NT2/D1 (cell line): Measurements from ENCODE around the gene ULK4.

ENCODE experiments used
- DNase-seq: peaks from one replicate; pipeline ENCODE4 v3.0.0-alpha.2; 2011; ENCODE audit warnings: low read depth, low spot score
- H3K27me3 ChIP-seq: 2 replicates; pipeline ENCODE4 v1.6.0; 2011; ENCODE audit warnings: mild to moderate bottlenecking; ENCODE audit not compliant: insufficient read length, insufficient read depth
- H3K36me3 ChIP-seq: 2 replicates; pipeline ENCODE4 v1.6.1; 2011; ENCODE audit warnings: mild to moderate bottlenecking, low read length, mixed read lengths; ENCODE audit not compliant: insufficient read depth, insufficient read length
- H3K4me1 ChIP-seq: 2 replicates; pipeline ENCODE4 v1.5.1; 2011; ENCODE audit not compliant: insufficient read depth, insufficient read length
- H3K4me3 ChIP-seq: 2 replicates; pipeline ENCODE4 v1.5.1; 2011; ENCODE audit warnings: low read depth; ENCODE audit not compliant: insufficient read length
- H3K9ac ChIP-seq: 2 replicates; pipeline ENCODE4 v1.6.0; 2011; ENCODE audit warnings: low read depth; ENCODE audit not compliant: insufficient read length
- H3K9me3 ChIP-seq: 2 replicates; pipeline ENCODE4 v1.5.1; 2011; ENCODE audit warnings: mild to moderate bottlenecking, low read length; ENCODE audit not compliant: insufficient read depth
- SUZ12 ChIP-seq: IDR thresholded peaks from 2 replicates; pipeline ENCODE4 v1.6.1; 2011; ENCODE audit not compliant: insufficient read length, insufficient read depth; ENCODE audit errors: extremely low read depth
- YY1 ChIP-seq: IDR thresholded peaks from 2 replicates; pipeline ENCODE4 v1.6.1; 2011; ENCODE audit not compliant: insufficient read length, insufficient read depth
- ZNF274 ChIP-seq: IDR thresholded peaks from 2 replicates; pipeline ENCODE4 v1.6.1; 2011; ENCODE audit warnings: mild to moderate bottlenecking, low read depth, low read length

ULK4 gene

DNA sequence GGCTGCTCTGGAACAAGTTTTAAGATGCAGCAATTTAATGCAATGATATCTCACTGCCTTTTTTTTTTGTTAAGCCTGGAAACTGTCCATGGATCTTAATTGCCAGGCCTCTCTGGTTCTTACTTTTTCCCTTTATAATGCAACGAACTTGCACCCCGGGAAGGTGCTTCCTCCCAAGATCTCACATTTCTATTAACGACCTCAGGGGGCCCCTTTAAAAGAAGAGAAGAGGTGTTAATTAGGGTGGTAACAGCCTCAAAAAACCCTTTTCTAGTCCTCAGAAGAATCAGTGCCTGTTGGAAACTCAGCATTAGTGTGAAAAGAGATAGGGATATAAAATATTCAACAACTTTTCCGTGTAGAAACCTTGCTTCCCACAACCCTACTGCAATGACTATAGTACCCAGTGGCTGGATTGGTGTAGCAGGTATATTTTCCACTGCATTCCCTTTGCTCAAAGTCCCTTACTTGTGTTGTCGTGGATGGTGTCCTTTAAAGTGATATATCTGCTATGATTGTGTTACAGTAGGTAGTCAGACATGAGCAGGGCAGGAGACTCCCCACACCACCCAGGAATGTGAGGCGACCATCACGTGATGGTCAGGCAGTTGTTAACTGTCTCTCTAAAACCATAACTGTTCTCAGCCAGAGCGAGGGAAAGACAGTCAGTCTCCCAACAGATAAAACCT, 640.8 kb downstream of the ULK4 start:
- peak; percentile 44 for DNase-seq

GRCh38 chr3:41318520-41318919, 643.4 kb downstream of the ULK4 start:
- Histone ChIP-seq H3K9me3 (no peaks in the 10 kb centered on the region), H3K36me3 (no peaks in the 10 kb centered on the region), H3K27me3 (no peaks in the 10 kb centered on the region), H3K4me1 (peaks cover 4% of the 10 kb centered on the region), H3K9ac (no peak overlapping the region), H3K4me3 (no peak overlapping the region)
- no peak for TF ChIP-seq ZNF274
- TF ChIP-seq YY1 = no peak
- no peak for TF ChIP-seq SUZ12
- DNase-seq = no peak

More for the DNA sequence above, 640.8 kb downstream of the ULK4 start:
- no peaks in the 10 kb centered on the region for H3K36me3 ChIP-seq
- H3K4me1 ChIP-seq = peaks cover 4% of the 10 kb centered on the region
- no peaks in the 10 kb centered on the region for H3K27me3 ChIP-seq
- H3K9me3 ChIP-seq = no peaks in the 10 kb centered on the region
- H3K4me3 ChIP-seq = no peak overlapping the region
- TF ChIP-seq YY1 (no peak), SUZ12 (no peak), ZNF274 (no peak)
- H3K9ac ChIP-seq = no peak overlapping the region

- DNase-seq = no peak
- Histone ChIP-seq H3K9ac (no peak overlapping the region), H3K9me3 (no peaks in the 10 kb centered on the region), H3K27me3 (no peaks in the 10 kb centered on the region), H3K4me1 (peaks cover 4% of the 10 kb centered on the region), H3K36me3 (no peaks in the 10 kb centered on the region), H3K4me3 (no peak overlapping the region)
- TF ChIP-seq SUZ12 = no peak
- TF ChIP-seq YY1 = no peak
- no peak for TF ChIP-seq ZNF274
Measured at GRCh38 chr3:41317718-41318117, 644.2 kb downstream of the ULK4 start.

GRCh38 chr3:41317298-41317697, 644.6 kb downstream of the ULK4 start:
- H3K27me3 ChIP-seq = no peaks in the 10 kb centered on the region
- no peak for TF ChIP-seq YY1
- no peak for TF ChIP-seq ZNF274
- TF ChIP-seq SUZ12 = no peak
- H3K9me3 ChIP-seq = no peaks in the 10 kb centered on the region
- H3K36me3 ChIP-seq = no peaks in the 10 kb centered on the region
- H3K9ac ChIP-seq = no peak overlapping the region
- no peak overlapping the region for H3K4me3 ChIP-seq
- DNase-seq = no peak
- H3K4me1 ChIP-seq = peaks cover 4% of the 10 kb centered on the region

DNA sequence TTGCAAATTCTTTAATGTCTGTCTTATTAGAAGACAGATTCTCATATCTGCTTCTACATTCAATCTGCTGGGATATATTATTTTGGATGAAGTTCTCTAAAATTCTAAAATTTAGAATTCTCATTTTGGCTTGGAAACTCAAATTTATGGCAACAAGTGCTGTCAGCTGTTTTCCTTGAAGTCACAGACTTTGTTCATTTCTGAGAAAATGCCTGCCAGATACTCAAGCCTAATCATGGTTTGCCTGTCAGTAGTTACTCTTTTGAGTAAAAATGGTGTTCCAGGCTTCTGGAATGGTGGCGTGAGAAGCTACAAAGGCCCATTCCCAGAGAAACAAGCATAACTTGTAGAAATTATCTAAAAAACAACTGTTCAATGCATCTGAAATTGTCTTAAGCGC, 646.8 kb downstream of the ULK4 start:
- no peak for TF ChIP-seq YY1
- TF ChIP-seq SUZ12 = no peak
- TF ChIP-seq ZNF274 = no peak
- no peaks in the 10 kb centered on the region for H3K4me1 ChIP-seq
- H3K27me3 ChIP-seq = no peaks in the 10 kb centered on the region
- no peak overlapping the region for H3K4me3 ChIP-seq
- DNase-seq = no peak
- H3K9me3 ChIP-seq = no peaks in the 10 kb centered on the region
- no peaks in the 10 kb centered on the region for H3K36me3 ChIP-seq
- H3K9ac ChIP-seq = no peak overlapping the region

DNA sequence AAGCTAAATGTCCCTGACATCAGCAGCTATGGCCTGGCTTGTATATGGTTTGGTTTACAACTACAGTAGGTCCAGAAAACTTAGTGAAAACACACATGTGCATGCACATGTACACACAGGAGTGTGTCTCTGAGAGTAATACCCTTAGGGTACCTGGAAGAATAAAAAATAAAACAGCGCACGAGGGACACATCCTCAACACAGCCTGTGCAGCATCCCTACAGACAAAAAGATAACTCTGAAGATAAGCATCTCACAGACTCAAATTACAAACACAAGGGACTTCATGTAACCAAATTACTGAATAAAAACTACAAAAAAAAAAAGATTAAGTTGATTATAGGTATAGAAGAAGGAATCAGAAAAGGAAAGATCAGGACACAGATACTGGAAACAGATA, 653.8 kb downstream of the ULK4 start:
- DNase-seq = no peak
- H3K9me3 ChIP-seq = no peaks in the 10 kb centered on the region
- H3K4me1 ChIP-seq = no peaks in the 10 kb centered on the region
- no peak overlapping the region for H3K9ac ChIP-seq
- no peaks in the 10 kb centered on the region for H3K36me3 ChIP-seq
- no peak overlapping the region for H3K4me3 ChIP-seq
- no peak for TF ChIP-seq ZNF274
- no peak for TF ChIP-seq YY1
- TF ChIP-seq SUZ12 = no peak
- no peaks in the 10 kb centered on the region for H3K27me3 ChIP-seq

GRCh38 chr3:41307065-41307464, 654.8 kb downstream of the ULK4 start:
- Histone ChIP-seq H3K9me3 (no peaks in the 10 kb centered on the region), H3K9ac (no peak overlapping the region), H3K4me3 (no peak overlapping the region), H3K4me1 (no peaks in the 10 kb centered on the region), H3K27me3 (no peaks in the 10 kb centered on the region), H3K36me3 (no peaks in the 10 kb centered on the region)
- no peak for TF ChIP-seq YY1
- TF ChIP-seq SUZ12 = no peak
- TF ChIP-seq ZNF274 = no peak
- DNase-seq = no peak
